Activated CD8-positive, alpha-beta memory T cell treated with anti-CD3 and anti-CD28 coated beads, Interleukin-2, amount 10 ng/mL, durations not matched to agents 7 days and 5 days (primary cell): Measurements from ENCODE around the gene RSKR. TPM values are rescaled to one million over a fixed set of nuclear protein-coding genes. Genes with fewer than 3 reads are reported as not detected.
"Not testable (repeated sequence)": the region's sequence is repeated elsewhere in the genome, so short reads cannot be mapped to it uniquely, and the experiment has no call there.

Experiments
- ATAC-seq: fragments of 150-1000 bp; cut with Tn5 transposase; one replicate; pipeline ENCODE4 v1.10.0; 2021; ENCODE audit warnings: moderate library complexity
- CTCF ChIA-PET: fragments of 350-600 bp; sonication (Branson Sonifier 250); formaldehyde crosslinking; loops from one replicate; lab custom pipeline; 2021; ENCODE audit warnings: antibody characterized with exemption; lab: Charles Lee
- DNase-seq: peaks from one replicate; pipeline ENCODE4 v3.0.0-alpha.2; 2020
- H3K27ac Mint-ChIP-seq: one replicate; pipeline ENCODE4 v1.8.0; 2021; ENCODE audit warnings: mild to moderate bottlenecking, mixed read lengths
- H3K27me3 Mint-ChIP-seq: one replicate; pipeline ENCODE4 v1.8.0; 2021; ENCODE audit warnings: mixed read lengths
- H3K36me3 Mint-ChIP-seq: one replicate; pipeline ENCODE4 v1.8.0; 2021; ENCODE audit warnings: mild to moderate bottlenecking, mixed read lengths
- H3K4me1 Mint-ChIP-seq: one replicate; pipeline ENCODE4 v1.8.0; 2021; ENCODE audit warnings: mixed read lengths
- H3K4me3 Mint-ChIP-seq: one replicate; pipeline ENCODE4 v1.8.0; 2021; ENCODE audit warnings: mild to moderate bottlenecking, moderate library complexity, mixed read lengths
- H3K9me3 Mint-ChIP-seq: one replicate; pipeline ENCODE4 v1.8.0; 2022; ENCODE audit warnings: low read depth, mixed read lengths
- total RNA-seq, 2 experiments: library from RNA; stranded (reverse); gene quantifications; one replicate each; pipeline ENCODE4 v1.2.3, GENCODE V29; 2021

Gene RSKR
- total RNA-seq, 2 experiments from 2014 or later = 25.4 to 28.2 TPM

DNA sequence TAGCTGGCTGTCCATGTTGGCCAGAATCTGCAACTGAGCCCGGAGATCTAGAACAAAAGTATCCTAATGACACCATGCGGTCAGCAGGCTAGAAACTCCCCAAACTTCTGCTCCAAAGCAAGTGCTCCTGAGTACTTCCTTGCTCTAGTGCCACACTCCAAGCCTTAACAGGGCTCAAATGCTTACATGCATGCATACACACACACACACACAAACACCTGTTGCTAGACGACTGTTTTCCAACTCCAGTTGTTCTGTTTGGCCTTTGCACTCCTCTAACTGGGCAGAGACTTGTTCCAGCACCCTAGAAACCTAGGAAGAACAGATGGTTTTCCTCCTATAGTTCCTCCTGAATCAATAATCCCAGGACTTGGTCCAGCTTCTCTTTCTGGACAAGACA, 29.6 kb downstream of the RSKR start:
- no peaks in the 10 kb centered on the region for H3K27me3 Mint-ChIP-seq
- peaks cover 17% of the 10 kb centered on the region for H3K4me1 Mint-ChIP-seq
- no peak overlapping the region for H3K4me3 Mint-ChIP-seq
- DNase-seq = no peak
- peaks cover 43% of the 10 kb centered on the region for H3K36me3 Mint-ChIP-seq
- ATAC-seq = no peak
- CTCF ChIA-PET = interaction anchor here (1.3 kb wide), 1 partner anchor 10 kb away, joined by 3 read pairs; no protein-coding TSS in a partner anchor
- H3K27ac Mint-ChIP-seq = no peak overlapping the region
- no peaks in the 10 kb centered on the region for H3K9me3 Mint-ChIP-seq

DNA sequence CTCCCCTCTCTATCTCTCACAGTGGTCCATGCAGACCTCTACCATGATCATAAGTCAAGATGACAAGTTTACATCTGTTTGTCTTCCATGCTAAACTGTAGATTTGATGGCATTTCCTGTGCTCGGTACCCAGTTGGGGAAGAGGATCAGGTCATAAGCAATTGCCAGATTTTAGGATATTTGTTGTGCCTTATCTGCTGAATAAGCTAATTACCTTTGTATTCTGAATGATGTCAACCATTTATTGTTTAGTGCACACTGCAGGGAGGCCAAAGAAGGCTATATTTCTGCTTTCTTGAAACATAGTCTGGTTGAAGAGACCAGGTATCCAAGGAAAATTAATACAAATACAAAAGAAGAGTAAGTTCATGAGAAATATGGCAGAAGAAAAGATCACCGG, 31.5 kb downstream of the RSKR start:
- H3K27me3 Mint-ChIP-seq = no peaks in the 10 kb centered on the region
- ATAC-seq = no peak
- no peaks in the 10 kb centered on the region for H3K9me3 Mint-ChIP-seq
- no peak overlapping the region for H3K27ac Mint-ChIP-seq
- H3K36me3 Mint-ChIP-seq = peaks cover 48% of the 10 kb centered on the region
- H3K4me3 Mint-ChIP-seq = no peak overlapping the region
- peaks cover 34% of the 10 kb centered on the region for H3K4me1 Mint-ChIP-seq
- no peak for DNase-seq
- CTCF ChIA-PET = no interaction called here

DNA sequence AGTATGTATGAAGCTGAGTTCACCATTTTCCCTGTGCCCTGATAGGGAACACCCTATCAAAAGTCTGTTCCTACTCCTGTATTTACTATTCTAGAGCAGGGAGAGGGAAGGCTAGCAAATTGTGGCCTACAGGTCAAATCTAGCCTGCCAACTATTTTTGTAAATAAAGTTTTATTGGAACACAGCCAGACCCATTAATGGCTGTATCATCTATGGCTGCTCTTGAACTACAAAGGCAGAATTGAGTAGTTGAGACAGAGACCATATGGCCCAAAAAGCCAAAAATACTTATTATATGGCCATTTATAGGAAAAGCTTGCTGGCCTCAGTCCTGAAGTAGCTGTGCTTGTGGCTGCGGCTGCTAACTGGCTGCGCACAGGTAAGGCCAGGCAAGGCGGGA, 33.0 kb downstream of the RSKR start:
- peaks cover 47% of the 10 kb centered on the region for H3K36me3 Mint-ChIP-seq
- CTCF ChIA-PET = interaction anchor here (1.5 kb wide), 1 partner anchor 11 kb away, joined by 3 read pairs; no protein-coding TSS in a partner anchor
- H3K4me3 Mint-ChIP-seq = no peak overlapping the region
- H3K27me3 Mint-ChIP-seq = no peaks in the 10 kb centered on the region
- no peak for DNase-seq
- ATAC-seq = no peak
- H3K27ac Mint-ChIP-seq = peak overlapping the region; percentile 28
- peaks cover 43% of the 10 kb centered on the region for H3K4me1 Mint-ChIP-seq
- H3K9me3 Mint-ChIP-seq = no peaks in the 10 kb centered on the region

DNA sequence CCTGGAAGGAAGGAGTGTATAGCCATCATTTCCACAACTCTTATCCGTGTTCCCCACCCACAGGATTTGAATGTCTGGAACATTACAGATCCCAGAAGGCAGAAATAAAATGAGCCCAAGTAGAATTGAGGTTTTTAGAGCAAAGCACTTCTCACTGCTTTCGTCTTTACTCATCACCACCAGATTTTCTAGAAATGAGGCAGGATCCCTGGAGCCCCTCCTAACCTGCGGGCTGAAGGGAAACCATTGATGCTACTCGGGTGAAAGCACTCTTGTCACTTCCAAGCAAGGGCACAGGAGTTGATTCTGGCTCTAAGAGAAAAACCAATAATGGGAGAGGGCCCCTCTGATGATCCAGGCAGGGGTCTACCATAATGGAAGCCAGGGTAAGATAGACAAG, 34.5 kb downstream of the RSKR start:
- CTCF ChIA-PET = interaction anchor here (1.0 to 5.4 kb wide), 2 partner anchors 14 to 30 kb away, joined by 3 to 28 read pairs; no protein-coding TSS in a partner anchor
- peaks cover 50% of the 10 kb centered on the region for H3K4me1 Mint-ChIP-seq
- peaks cover 43% of the 10 kb centered on the region for H3K36me3 Mint-ChIP-seq
- DNase-seq (peak; percentile 84), ATAC-seq (peak; percentile 43)
- H3K4me3 Mint-ChIP-seq = peak overlapping the region; percentile 8
- no peaks in the 10 kb centered on the region for H3K27me3 Mint-ChIP-seq
- H3K27ac Mint-ChIP-seq = peak overlapping the region; percentile 85
- no peaks in the 10 kb centered on the region for H3K9me3 Mint-ChIP-seq

DNA sequence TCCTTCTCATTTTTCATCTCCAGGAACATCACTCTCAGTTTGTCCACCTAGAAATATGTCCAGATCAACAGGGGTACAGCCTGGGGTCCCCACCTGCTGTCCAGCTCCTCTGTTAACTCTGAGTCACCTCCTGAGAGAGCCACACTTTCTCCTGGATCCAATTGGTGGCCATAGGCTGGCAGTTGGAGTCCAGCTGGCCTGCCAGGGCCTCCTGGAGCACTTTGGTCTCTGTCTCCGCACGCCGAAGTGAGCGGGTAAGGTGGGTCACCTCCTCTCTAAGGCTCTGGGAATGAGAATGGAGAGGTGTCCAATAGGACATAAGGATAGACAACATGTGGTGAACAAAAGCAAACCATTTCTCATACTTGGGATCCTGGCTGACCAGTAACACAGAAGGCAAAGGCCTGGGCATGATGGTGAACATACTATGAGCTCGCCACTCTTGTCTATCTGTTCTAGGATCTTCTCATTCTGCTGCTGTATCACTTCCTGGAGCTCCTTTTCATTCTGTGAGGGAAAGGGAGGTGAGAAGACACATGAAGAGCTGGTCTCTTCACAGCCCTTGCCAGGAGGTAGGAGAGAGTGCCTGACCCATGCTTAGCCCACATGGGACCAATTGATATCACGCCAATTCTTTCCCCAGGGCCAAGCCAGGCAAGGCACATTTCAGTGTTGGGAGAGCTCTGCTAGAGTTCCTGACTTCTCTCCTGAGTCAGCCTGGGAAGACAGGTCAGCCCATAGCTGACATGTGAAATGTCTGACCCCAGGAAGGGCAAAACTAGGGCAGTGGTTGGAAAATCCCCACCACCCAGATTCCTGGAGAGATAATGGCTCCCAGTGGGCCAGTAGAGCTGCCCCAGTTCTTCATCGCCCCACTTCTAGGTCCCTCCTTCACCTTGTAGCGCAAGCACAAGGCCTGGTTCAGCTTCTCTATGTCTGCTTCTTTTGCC, 35.5 kb downstream of the RSKR start:
- CTCF ChIA-PET = interaction anchor here (0.9 to 5.4 kb wide), 4 partner anchors 15 to 45 kb away, joined by 3 to 28 read pairs (median 3); no protein-coding TSS in a partner anchor
- Mint-ChIP-seq H3K4me3 (no peak overlapping the region), H3K36me3 (peaks cover 49% of the 10 kb centered on the region), H3K27ac (peak overlapping the region; percentile 85), H3K4me1 (peaks cover 50% of the 10 kb centered on the region), H3K9me3 (no peaks in the 10 kb centered on the region), H3K27me3 (no peaks in the 10 kb centered on the region)
- ATAC-seq = no peak
- DNase-seq = no peak

DNA sequence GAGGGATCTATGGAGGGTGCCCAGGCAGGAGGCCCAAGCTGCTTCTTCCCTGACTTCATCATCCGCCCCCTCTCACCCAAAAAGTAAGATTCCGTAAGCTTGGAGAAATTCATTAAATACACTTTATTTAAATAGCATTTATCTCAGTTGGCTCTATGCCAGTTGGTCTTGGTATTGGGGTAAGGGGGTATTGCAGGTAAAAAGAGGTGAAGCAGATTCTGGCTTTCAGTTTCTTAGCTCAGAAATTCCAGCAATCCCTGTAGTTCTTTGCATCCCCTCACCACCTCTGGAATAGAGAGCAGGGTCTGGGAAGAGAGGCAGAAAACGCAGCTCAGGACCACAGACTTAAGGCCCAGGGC, 36.5 kb downstream of the RSKR start:
- Mint-ChIP-seq H3K27ac (peak overlapping the region; percentile 83), H3K4me3 (no peak overlapping the region), H3K4me1 (peaks cover 54% of the 10 kb centered on the region), H3K36me3 (peaks cover 49% of the 10 kb centered on the region), H3K27me3 (no peaks in the 10 kb centered on the region), H3K9me3 (no peaks in the 10 kb centered on the region)
- CTCF ChIA-PET = interaction anchor here (0.9 to 5.4 kb wide), 6 partner anchors 21 to 67 kb away, joined by 3 to 28 read pairs (median 4); no protein-coding TSS in a partner anchor
- ATAC-seq (no peak), DNase-seq (no peak)

DNA sequence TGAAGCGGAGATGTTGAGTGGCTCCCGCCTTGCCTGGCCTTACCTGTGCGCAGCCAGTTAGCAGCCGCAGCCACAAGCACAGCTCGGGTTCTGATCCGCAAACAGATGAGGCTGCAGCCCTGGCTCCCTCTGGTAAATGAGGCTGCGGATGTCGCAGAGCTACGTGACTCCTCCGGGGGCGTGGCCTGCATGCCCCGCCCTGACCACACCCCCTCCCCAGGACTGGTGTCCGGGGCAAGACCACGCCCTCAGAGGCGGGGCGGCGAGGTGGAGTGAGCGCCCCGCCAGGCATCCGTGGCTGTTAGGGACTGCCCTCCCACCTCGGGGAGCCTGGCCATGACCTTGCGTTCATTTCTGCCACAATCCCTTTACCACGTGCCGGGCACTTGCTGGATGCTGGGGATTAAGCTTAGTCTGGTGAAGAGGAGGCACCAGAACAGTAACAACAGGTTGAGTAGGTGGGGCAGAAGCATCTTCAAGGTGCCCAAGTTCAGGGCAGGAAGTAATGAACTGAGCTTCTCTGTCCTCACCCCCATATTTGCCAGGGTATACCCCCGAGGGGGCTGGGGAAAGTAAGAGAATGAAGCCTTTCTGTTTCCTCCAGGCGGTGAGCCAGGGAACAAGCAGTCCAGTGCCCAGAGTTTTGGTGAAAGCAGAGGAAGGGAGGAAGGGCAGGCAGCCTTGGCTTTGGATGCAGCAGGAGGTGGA, 37.1 kb downstream of the RSKR start, which contains the start of gene ALDOC:
ALDOC (minus strand) TSS at position 138 of the 708 bp plus-strand sequence. CDS start 1,363 bp downstream, outside the sequence.
- CTCF ChIA-PET = interaction anchor here (0.9 to 5.4 kb wide), 7 partner anchors 21 to 67 kb away, joined by 3 to 28 read pairs (median 4); no protein-coding TSS in a partner anchor
- Mint-ChIP-seq H3K36me3 (peaks cover 49% of the 10 kb centered on the region), H3K4me1 (peaks cover 59% of the 10 kb centered on the region), H3K9me3 (no peaks in the 10 kb centered on the region), H3K27ac (peak within 1 kb of the TSS; percentile 83), H3K4me3 (peak within 1 kb of the TSS; percentile 81), H3K27me3 (no peaks in the 10 kb centered on the region)
- peak; percentile 92 for ATAC-seq
- peak; percentile 98 for DNase-seq

DNA sequence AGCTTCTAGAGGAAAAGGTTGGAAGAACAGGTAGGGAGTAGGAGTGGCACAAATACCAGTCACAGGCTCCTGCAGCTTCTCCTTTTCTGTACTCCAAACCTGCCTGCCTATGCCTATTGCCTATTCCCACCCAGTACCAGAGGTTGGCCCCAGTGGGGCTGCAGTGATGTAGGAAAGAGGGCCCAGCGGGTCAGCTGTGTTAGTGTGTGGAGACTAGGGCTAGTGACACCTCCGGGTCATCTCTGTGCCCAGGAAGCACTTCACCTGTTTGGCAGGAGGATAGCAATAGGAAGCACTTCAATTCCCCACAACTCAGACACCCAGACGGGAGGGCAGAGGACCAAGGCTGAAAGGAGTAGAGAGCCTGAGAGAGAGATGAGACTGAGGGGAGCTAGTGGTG, 38.0 kb downstream of the RSKR start:
- H3K9me3 Mint-ChIP-seq, DNase-seq, ATAC-seq, H3K27me3 Mint-ChIP-seq: not testable (repeated sequence)
- CTCF ChIA-PET = interaction anchor here (1.3 to 5.4 kb wide), 4 partner anchors 27 to 68 kb away, joined by 4 to 28 read pairs (median 8); no protein-coding TSS in a partner anchor
- Mint-ChIP-seq H3K27ac (peak overlapping the region; percentile 80), H3K4me3 (peak overlapping the region; percentile 81), H3K36me3 (peaks cover 49% of the 10 kb centered on the region), H3K4me1 (peaks cover 63% of the 10 kb centered on the region)

DNA sequence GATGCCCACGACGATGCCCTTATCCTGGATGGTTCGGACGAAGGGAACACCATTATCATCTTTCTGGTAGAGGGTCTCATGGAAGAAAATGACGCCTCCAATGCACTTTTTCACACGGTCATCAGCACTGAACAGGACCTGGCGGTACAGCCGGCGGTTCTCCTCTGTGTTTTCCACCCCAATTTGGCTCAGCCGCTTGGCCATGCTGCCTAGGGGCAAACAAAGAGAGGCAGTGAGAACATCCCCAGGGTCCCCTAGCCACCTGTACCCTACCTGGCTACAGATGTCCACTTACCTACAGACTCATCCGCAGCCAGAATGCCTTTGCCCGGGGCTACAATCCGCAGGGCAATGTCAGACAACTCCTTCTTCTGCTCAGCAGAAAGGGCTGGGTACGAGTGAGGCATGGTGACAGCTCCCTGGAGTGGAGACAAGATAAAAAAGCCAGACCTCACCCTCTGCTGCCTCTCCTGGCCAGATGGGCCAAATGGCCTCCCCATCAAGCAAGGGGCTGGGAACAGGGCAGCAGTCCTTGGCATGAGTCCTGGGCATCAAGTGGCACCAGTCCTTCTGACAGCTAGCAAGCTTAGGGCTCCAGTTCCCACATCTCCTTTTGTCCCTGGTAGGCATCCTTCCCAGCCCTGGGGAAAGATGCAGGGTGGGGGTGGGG, 38.7 kb downstream of the RSKR start:
- Mint-ChIP-seq H3K4me1 (peaks cover 59% of the 10 kb centered on the region), H3K4me3 (no peak overlapping the region), H3K36me3 (peaks cover 45% of the 10 kb centered on the region), H3K27ac (no peak overlapping the region), H3K9me3 (no peaks in the 10 kb centered on the region), H3K27me3 (no peaks in the 10 kb centered on the region)
- CTCF ChIA-PET = interaction anchor here (0.6 to 5.4 kb wide), 6 partner anchors 9 to 139 kb away, joined by 3 to 28 read pairs (median 4); no protein-coding TSS in a partner anchor
- DNase-seq (no peak), ATAC-seq (no peak)

DNA sequence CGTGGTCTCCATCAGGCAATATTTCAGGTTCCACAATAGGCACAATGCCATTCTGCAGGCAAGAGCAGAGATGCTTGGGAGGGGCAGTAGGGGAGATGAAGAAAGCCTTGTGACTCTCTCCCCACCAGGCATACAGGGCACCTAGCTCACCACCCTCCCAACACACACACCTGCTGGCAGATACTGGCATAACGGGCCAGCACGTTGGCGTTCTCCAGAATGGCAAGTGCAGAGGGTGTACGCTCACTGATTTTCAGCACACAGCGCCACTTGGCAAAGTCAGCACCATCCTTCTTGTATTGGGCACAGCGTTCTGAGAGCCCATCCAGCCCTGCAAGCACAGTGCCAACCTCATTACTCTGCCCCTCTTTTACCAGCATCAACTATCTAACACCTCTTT, 39.5 kb downstream of the RSKR start:
- CTCF ChIA-PET = interaction anchor here (0.6 to 5.4 kb wide), 4 partner anchors 10 to 139 kb away, joined by 3 to 28 read pairs (median 3); no protein-coding TSS in a partner anchor
- Mint-ChIP-seq H3K9me3 (no peaks in the 10 kb centered on the region), H3K27me3 (no peaks in the 10 kb centered on the region), H3K4me1 (peaks cover 59% of the 10 kb centered on the region), H3K27ac (no peak overlapping the region), H3K36me3 (peaks cover 42% of the 10 kb centered on the region), H3K4me3 (no peak overlapping the region)
- ATAC-seq (no peak), DNase-seq (no peak)

DNA sequence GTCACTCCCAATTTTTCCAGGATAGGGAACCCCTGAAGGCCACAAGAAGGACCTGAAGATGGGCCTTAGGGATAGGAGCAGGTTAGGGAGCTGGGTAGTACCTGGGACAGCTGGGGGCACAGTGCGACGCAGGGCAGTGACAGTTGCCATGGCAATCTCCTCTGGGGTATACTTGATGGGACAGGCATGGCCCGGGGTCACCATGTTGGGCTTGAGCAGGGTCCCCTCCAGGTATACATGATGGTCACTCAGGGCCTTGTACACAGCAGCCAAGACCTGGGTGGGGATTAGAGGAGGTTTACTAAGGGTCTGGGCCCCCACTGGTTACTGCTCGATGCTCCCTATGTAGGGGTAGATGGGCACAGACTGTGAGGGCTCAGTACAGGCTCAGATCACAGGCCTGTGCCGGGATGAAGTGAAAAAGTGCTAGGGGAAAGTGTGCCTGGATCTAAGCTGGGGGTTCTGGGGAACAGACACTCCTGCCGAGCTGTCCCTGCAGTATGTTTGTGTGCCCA, 40.0 kb downstream of the RSKR start:
- no peak overlapping the region for H3K27ac Mint-ChIP-seq
- no peak for DNase-seq
- H3K4me1 Mint-ChIP-seq = peaks cover 56% of the 10 kb centered on the region
- peaks cover 39% of the 10 kb centered on the region for H3K36me3 Mint-ChIP-seq
- no peak overlapping the region for H3K4me3 Mint-ChIP-seq
- H3K27me3 Mint-ChIP-seq = no peaks in the 10 kb centered on the region
- no peak for ATAC-seq
- H3K9me3 Mint-ChIP-seq = no peaks in the 10 kb centered on the region
- CTCF ChIA-PET = no interaction called here

DNA sequence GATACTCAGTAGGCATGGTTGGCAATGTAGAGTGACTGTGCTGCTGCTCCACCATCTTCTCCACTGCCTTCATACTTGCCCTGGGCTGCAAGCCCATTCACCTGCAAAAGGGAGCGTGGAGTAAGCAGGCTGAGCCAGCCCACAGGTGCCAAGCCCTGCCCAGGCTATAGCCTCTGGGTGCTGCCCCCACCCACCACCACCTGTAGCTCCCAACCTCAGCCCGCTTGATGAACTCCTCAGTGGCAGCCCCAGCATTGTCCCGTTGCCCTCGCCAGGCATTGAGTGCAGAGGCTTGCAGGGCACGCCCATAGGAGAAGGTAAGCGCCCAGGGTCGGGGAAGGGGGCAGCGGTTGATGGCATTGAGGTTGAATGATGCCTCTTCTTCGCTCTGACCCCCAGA, 40.5 kb downstream of the RSKR start:
- CTCF ChIA-PET = no interaction called here
- Mint-ChIP-seq H3K27me3 (no peaks in the 10 kb centered on the region), H3K9me3 (no peaks in the 10 kb centered on the region), H3K27ac (no peak overlapping the region), H3K36me3 (peaks cover 36% of the 10 kb centered on the region), H3K4me1 (peaks cover 53% of the 10 kb centered on the region), H3K4me3 (no peak overlapping the region)
- no peak for ATAC-seq
- DNase-seq = no peak
